Hepatocyte (in vitro differentiated cells): ENCODE measurements around the gene FAM241B. TPM values are rescaled to one million over a fixed set of nuclear protein-coding genes. Genes with fewer than 3 reads are reported as not detected.

ENCODE experiments used
- DNase-seq: peaks from one replicate; pipeline ENCODE4 v3.0.0-alpha.2; 2016; ENCODE audit warnings: low spot score
- H2AFZ ChIP-seq: fragments of 200-600 bp; sonication (generic); 2 replicates; pipeline ENCODE4 v1.6.0; 2016; ENCODE audit warnings: antibody characterized with exemption, mild to moderate bottlenecking
- H3K27ac ChIP-seq: fragments of 200-600 bp; sonication (generic); 2 replicates; pipeline ENCODE4 v1.5.1; 2016; ENCODE audit warnings: mild to moderate bottlenecking
- H3K27me3 ChIP-seq: fragments of 200-600 bp; sonication (generic); 2 replicates; pipeline ENCODE4 v1.6.1; 2016
- H3K36me3 ChIP-seq: fragments of 200-600 bp; sonication (generic); replicated peaks from 2 replicates; pipeline ENCODE4 v1.5.1; 2016; ENCODE audit warnings: low read depth; ENCODE audit not compliant: insufficient read depth
- H3K4me1 ChIP-seq: fragments of 200-600 bp; sonication (generic); 2 replicates; pipeline ENCODE4 v1.5.1; 2016; ENCODE audit warnings: mild to moderate bottlenecking, moderate library complexity; ENCODE audit not compliant: insufficient read depth
- H3K4me2 ChIP-seq: fragments of 200-600 bp; sonication (generic); 2 replicates; pipeline ENCODE4 v1.6.0; 2016
- H3K4me3 ChIP-seq: fragments of 200-600 bp; sonication (generic); 2 replicates; pipeline ENCODE4 v1.5.1; 2016; ENCODE audit warnings: mild to moderate bottlenecking
- H3K79me2 ChIP-seq: fragments of 200-600 bp; sonication (generic); 2 replicates; pipeline ENCODE4 v1.6.0; 2017; ENCODE audit warnings: mild to moderate bottlenecking
- H3K9me2 ChIP-seq: fragments of 200-600 bp; sonication (generic); replicated peaks from 2 replicates; pipeline ENCODE4 v1.6.0; 2017; ENCODE audit warnings: mild to moderate bottlenecking; ENCODE audit not compliant: insufficient read depth
- H3K9me3 ChIP-seq: fragments of 200-600 bp; sonication (generic); 2 replicates; pipeline ENCODE4 v1.5.1; 2016; ENCODE audit warnings: low read depth, mild to moderate bottlenecking
- H4K20me1 ChIP-seq: fragments of 200-600 bp; sonication (generic); 2 replicates; pipeline ENCODE4 v1.6.0; 2016; ENCODE audit warnings: mild to moderate bottlenecking; ENCODE audit not compliant: insufficient read depth, poor library complexity, severe bottlenecking
- EZH2 ChIP-seq: fragments of 200-600 bp; sonication (generic); IDR thresholded peaks from 2 replicates; pipeline ENCODE4 v1.6.1; 2016; ENCODE audit warnings: antibody characterized with exemption, mild to moderate bottlenecking, borderline replicate concordance
- EZH2phosphoT487 ChIP-seq: fragments of 200-600 bp; sonication (generic); IDR thresholded peaks from one replicate; pipeline ENCODE4 v1.6.1; 2018; ENCODE audit warnings: antibody characterized with exemption, mild to moderate bottlenecking, low read depth, moderate library complexity; ENCODE audit not compliant: unreplicated experiment, severe bottlenecking
- WGBS: methylation state at CpG from one replicate; pipeline ENCODE4 v1.1.6; 2016; ENCODE audit warnings: low lambda C conversion rate; ENCODE audit errors: missing lambda C conversion rate; 5-methylcytosine and 5-hydroxymethylcytosine counted together
- polyA plus RNA-seq: library from polyadenylated mRNA; unstranded; fragments of >200 nt; fragmentation: Nextera tagmentation; extraction: Ambion mirVana; gene quantifications from 2 replicates; pipeline ENCODE4 v1.2.1, GENCODE V29; 2016
- total RNA-seq: library from RNA; depleted of rRNA; stranded (reverse); fragments of >200 nt; gene quantifications from 2 replicates; pipeline ENCODE4 v1.2.3, GENCODE V29; 2014
- TF ChIP-seq, protein P1 (sequence below): fragments of 200-600 bp; sonication (generic); IDR thresholded peaks from 2 replicates; pipeline ENCODE4 v1.5.1; 2016; ENCODE audit warnings: antibody characterized with exemption, mild to moderate bottlenecking; ENCODE audit not compliant: poor library complexity

FAM241B gene
- total and polyA plus RNA-seq, 2 experiments from 2014 or later = 3.7 to 13.7 TPM

DNA sequence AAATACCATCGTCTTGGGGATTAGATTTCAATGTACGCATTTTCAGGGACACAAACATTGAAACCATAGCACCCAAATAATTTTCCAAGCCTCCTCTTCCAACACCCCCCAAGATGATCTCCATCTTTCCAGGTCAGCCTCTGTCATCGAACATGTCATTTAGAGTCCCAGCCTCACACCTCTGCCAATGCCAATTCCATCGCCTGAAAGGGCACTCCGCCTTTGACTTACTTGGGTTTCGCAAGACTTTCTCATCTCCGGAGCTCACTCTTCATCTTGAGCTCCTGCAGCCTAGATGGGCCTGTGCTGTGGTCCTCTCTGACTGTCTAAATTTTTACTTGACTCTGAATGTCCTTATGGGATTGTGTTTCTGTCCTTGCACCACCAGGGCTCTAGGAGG, 10.4 kb upstream of the FAM241B start:
- no peaks in the 10 kb centered on the region for H3K9me2 ChIP-seq
- no peaks in the 10 kb centered on the region for H3K4me1 ChIP-seq
- H3K36me3 ChIP-seq = no peaks in the 10 kb centered on the region
- TF ChIP-seq, protein P1, sequence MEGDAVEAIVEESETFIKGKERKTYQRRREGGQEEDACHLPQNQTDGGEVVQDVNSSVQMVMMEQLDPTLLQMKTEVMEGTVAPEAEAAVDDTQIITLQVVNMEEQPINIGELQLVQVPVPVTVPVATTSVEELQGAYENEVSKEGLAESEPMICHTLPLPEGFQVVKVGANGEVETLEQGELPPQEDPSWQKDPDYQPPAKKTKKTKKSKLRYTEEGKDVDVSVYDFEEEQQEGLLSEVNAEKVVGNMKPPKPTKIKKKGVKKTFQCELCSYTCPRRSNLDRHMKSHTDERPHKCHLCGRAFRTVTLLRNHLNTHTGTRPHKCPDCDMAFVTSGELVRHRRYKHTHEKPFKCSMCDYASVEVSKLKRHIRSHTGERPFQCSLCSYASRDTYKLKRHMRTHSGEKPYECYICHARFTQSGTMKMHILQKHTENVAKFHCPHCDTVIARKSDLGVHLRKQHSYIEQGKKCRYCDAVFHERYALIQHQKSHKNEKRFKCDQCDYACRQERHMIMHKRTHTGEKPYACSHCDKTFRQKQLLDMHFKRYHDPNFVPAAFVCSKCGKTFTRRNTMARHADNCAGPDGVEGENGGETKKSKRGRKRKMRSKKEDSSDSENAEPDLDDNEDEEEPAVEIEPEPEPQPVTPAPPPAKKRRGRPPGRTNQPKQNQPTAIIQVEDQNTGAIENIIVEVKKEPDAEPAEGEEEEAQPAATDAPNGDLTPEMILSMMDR = no peak
- no peak for TF ChIP-seq EZH2
- TF ChIP-seq EZH2phosphoT487 = no peak
- no peak overlapping the region for H3K4me2 ChIP-seq
- H3K27ac ChIP-seq = no peak overlapping the region
- no peak for DNase-seq
- no peak overlapping the region for H3K4me3 ChIP-seq
- no peaks in the 10 kb centered on the region for H4K20me1 ChIP-seq
- H3K27me3 ChIP-seq = no peaks in the 10 kb centered on the region
- 81% methylated on average over 7 of the region's 7 CpGs for WGBS
- H3K79me2 ChIP-seq = no peaks in the 10 kb centered on the region
- no peaks in the 10 kb centered on the region for H3K9me3 ChIP-seq
- H2AFZ ChIP-seq = no peak overlapping the region

DNA sequence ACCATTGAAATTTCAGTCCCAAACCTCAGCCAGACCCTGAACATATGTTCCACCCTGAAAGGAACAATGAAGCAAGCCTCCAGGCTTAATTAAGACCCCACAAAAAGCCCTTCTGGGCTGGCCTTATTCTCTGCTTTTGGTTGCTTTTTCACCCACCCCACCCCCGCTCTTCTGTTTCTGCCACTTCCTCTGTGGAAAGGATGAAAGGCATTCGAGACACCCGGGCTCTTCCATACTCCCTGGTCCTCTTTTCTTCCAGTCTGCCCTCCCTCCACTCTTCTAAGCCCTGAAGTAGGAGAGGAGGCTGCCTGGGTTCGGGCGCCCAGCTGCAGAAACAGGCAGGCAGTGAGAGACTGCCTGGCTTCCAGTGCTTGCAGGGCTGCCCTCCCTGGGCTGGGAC, 9.4 kb upstream of the FAM241B start:
- H3K9me3 ChIP-seq = no peaks in the 10 kb centered on the region
- no peak overlapping the region for H3K4me3 ChIP-seq
- H3K4me1 ChIP-seq = no peaks in the 10 kb centered on the region
- no peaks in the 10 kb centered on the region for H3K9me2 ChIP-seq
- no peaks in the 10 kb centered on the region for H4K20me1 ChIP-seq
- no peaks in the 10 kb centered on the region for H3K27me3 ChIP-seq
- WGBS = 64% methylated on average over 5 of the region's 5 CpGs
- H3K27ac ChIP-seq = no peak overlapping the region
- H2AFZ ChIP-seq = no peak overlapping the region
- no peak overlapping the region for H3K4me2 ChIP-seq
- TF ChIP-seq, protein P1 = no peak
- no peak for TF ChIP-seq EZH2phosphoT487
- no peak for TF ChIP-seq EZH2
- no peak for DNase-seq
- no peaks in the 10 kb centered on the region for H3K36me3 ChIP-seq
- H3K79me2 ChIP-seq = no peaks in the 10 kb centered on the region

DNA sequence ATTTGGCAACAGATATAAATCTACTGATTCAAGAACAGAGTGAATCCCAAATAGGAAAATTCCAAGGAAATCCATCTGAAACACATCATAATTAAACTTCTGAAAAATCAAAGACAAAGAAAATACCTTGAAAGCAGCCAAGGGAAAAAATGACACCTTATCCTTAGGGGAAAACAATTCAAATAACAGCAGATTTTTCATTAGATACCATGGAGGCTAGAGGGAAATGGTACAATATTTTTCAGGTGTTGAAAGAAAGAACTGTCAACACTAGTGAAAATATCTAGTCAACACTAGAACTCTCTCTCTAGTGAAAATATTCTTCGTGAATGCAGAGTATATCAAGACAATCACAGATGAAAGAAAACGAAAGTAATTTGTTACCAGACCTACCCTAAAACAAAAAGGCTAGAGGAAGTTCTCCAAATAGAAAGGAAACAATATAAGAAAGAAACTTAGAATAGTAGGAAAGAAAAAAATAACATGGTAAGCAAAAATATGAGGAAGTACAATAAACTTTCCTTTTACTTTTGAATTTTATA, 5.7 kb upstream of the FAM241B start:
- Histone ChIP-seq H3K9me2 (no peaks in the 10 kb centered on the region), H3K27me3 (no peaks in the 10 kb centered on the region), H3K4me2 (no peak overlapping the region), H3K27ac (no peak overlapping the region), H3K36me3 (no peaks in the 10 kb centered on the region), H3K4me3 (no peak overlapping the region), H2AFZ (no peak overlapping the region), H3K79me2 (no peaks in the 10 kb centered on the region), H3K4me1 (no peaks in the 10 kb centered on the region), H4K20me1 (no peaks in the 10 kb centered on the region), H3K9me3 (no peaks in the 10 kb centered on the region)
- TF ChIP-seq EZH2 (no peak), EZH2phosphoT487 (no peak)
- TF ChIP-seq, protein P1 = no peak
- DNase-seq = no peak
- WGBS = 53% methylated on average over 2 of the region's 2 CpGs

DNA sequence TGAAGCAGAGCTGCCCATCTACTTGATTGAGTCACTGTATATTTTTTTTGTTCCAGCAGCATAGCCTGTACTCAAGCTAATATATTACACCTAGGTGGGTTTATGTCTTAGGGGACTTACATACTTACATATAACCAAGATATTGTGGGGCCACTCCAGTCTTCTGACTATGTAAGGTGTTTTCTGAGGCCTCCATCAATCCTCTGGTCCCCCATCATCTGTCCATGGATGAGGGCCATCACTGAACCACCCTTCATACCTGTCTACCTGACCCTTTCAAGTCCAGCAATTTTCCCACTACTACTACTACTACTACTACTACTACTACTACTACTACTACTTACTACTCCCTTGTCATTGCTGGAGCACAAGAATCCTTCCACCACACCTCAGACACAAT, 3.2 kb upstream of the FAM241B start:
- Histone ChIP-seq H3K9me2 (no peaks in the 10 kb centered on the region), H3K79me2 (no peaks in the 10 kb centered on the region), H4K20me1 (no peaks in the 10 kb centered on the region), H3K4me3 (no peak overlapping the region), H3K27ac (no peak overlapping the region), H3K9me3 (no peaks in the 10 kb centered on the region), H3K36me3 (no peaks in the 10 kb centered on the region), H2AFZ (no peak overlapping the region), H3K4me2 (no peak overlapping the region), H3K4me1 (no peaks in the 10 kb centered on the region), H3K27me3 (no peaks in the 10 kb centered on the region)
- DNase-seq = no peak
- TF ChIP-seq, protein P1 = no peak
- TF ChIP-seq EZH2phosphoT487 (no peak), EZH2 (no peak)
